Ovary (tissue), 9 donors: ENCODE data around the gene MZT1. TPM values are rescaled to one million over a fixed set of nuclear protein-coding genes. Genes with fewer than 3 reads are reported as not detected.

Experiments used
- DNase-seq, 5 donors: peaks; one replicate each; pipeline ENCODE4 v3.0.0-alpha.2; 2019 to 2020
- H3K27ac ChIP-seq, 2 donors: fragments of 200-600 bp; one replicate each; pipeline versions ENCODE4 v1.5.1 to v1.8.0; 2019 to 2022
- H3K27me3 ChIP-seq: fragments of 200-600 bp; one replicate; pipeline ENCODE4 v1.8.0; 2022
- H3K36me3 ChIP-seq: fragments of 200-600 bp; sonication (generic); one replicate; pipeline ENCODE4 v1.5.1; 2019
- H3K4me1 ChIP-seq: one replicate; pipeline ENCODE4 v1.8.1; 2013; ENCODE audit warnings: mild to moderate bottlenecking, moderate library complexity; ENCODE audit not compliant: insufficient read depth
- H3K4me3 ChIP-seq: fragments of 200-600 bp; sonication (generic); one replicate; pipeline ENCODE4 v1.5.1; 2017
- H3K9me3 ChIP-seq, 2 donors: fragments of 200-600 bp in 1 of 2; sonication (generic) in 1 of 2; one replicate each; pipeline versions ENCODE4 v1.5.1 to v1.8.1; 2013 to 2019; ENCODE audit warnings: mild to moderate bottlenecking in 1 of 2, moderate library complexity in 1 of 2
- CTCF ChIP-seq, 3 donors: fragments of 450-650 bp in 2 of 3; fragments of 200-600 bp in 1 of 3; IDR thresholded peaks; one replicate each; pipeline versions ENCODE4 v1.5.1 to v1.8.0; 2016 to 2022; ENCODE audit warnings: antibody characterized with exemption in 3 of 3, mild to moderate bottlenecking in 1 of 3
- EP300 ChIP-seq: sonication (generic); formaldehyde crosslinking; IDR thresholded peaks from one replicate; pipeline ENCODE4 v1.6.1; 2017; ENCODE audit warnings: antibody characterized with exemption
- POLR2A ChIP-seq: fragments of 450-650 bp; IDR thresholded peaks from one replicate; pipeline ENCODE4 v1.6.1; 2017; ENCODE audit warnings: antibody characterized with exemption, mild to moderate bottlenecking, moderate library complexity
- WGBS, 3 donors: extraction: QIAGEN DNeasy Blood & Tissue Kit in 1 of 3; methylation state at CpG; one replicate each; pipeline versions ENCODE4 v1.1.5 to v1.1.7; 2013 to 2017; 5-methylcytosine and 5-hydroxymethylcytosine counted together
- intact Hi-C, 4 donors: fragments of 100-400 bp; cut with DNase I; formaldehyde crosslinking; loops; one replicate each; pipeline versions ENCODE4 v1.11.0 to v1.15.1; 2022 to 2023
- polyA plus RNA-seq, 2 donors: library from polyadenylated mRNA; stranded (reverse); fragments of 200-250 nt in 1 of 2; fragments of 350-450 nt in 1 of 2; fragmentation: Illumina TruSeq in 1 of 2; extraction: RNeasy Lipid Tissue Mini Kit (QIAGEN cat#74804) in 1 of 2; gene quantifications; one replicate each; pipeline ENCODE4 v1.2.3, GENCODE V29; 2013 to 2014
- total RNA-seq, 7 donors: library from RNA; depleted of rRNA in 2 of 7; stranded (reverse); fragments of >200 nt in 2 of 7; fragmentation: NEBNext Ultra II Directional in 3 of 7; extraction: Animal tissue kit (Norgen Biotek cat#: 25700) in 3 of 7; gene quantifications; one replicate each; pipeline versions ENCODE4 v1.1.0 to v1.2.4, GENCODE V29; 2016 to 2023
- donor health status: DM: no; HTN: no; CAD: no; lungs with moderate emphysema.
- donor health status: DM: no; HTN: no; CAD: no.
- donor health status: Bipolar disorder and iron deficiency.
- donor health status: DM: yes; HTN: yes; CAD: no.
- donor health status: DM: no; HTN: no; CAD: no.
- donor health status: DM: yes; HTN: yes; CAD: no.

MZT1 gene
- total and polyA plus RNA-seq, 9 donors: 4.2 to 7.3 (median 6.2) TPM

- no peaks in the 10 kb centered on the region for H3K27me3 ChIP-seq
- intact Hi-C loops: no loop called here
- TF ChIP-seq POLR2A (no peak), EP300 (no peak), CTCF (IDR thresholded peaks at IDR 0.05) (no peak)
Measured at GRCh38 chr13:72686766-72687165, 40.7 kb downstream of the MZT1 start.

GRCh38 chr13:72680353-72680752 is 47.1 kb downstream of the MZT1 start:
- no peaks in the 10 kb centered on the region for H3K27me3 ChIP-seq
- no peak for DNase-seq
- WGBS, 3 donors: 92 to 100% (median 95%) methylated on average over 1 of the region's 1 CpG
- H3K4me1 ChIP-seq: no peaks in the 10 kb centered on the region
- H3K4me3 ChIP-seq: no peak overlapping the region
- H3K9me3 ChIP-seq: no peaks in the 10 kb centered on the region
- no peak for TF ChIP-seq CTCF (IDR thresholded peaks at IDR 0.05)
- TF ChIP-seq POLR2A: no peak
- no peak for TF ChIP-seq EP300
- H3K27ac ChIP-seq: no peak overlapping the region
- H3K36me3 ChIP-seq: no peaks in the 10 kb centered on the region
- intact Hi-C loops: no loop called here

More at GRCh38 chr13:72686766-72687165, 40.7 kb downstream of the MZT1 start:
- no peak overlapping the region for H3K27ac ChIP-seq
- no peak for DNase-seq
- no peaks in the 10 kb centered on the region for H3K36me3 ChIP-seq
- H3K4me3 ChIP-seq: no peak overlapping the region
- WGBS, 3 donors: 19 to 48% (median 22%) methylated on average over 3 of the region's 3 CpGs
- H3K4me1 ChIP-seq: no peaks in the 10 kb centered on the region
- no peaks in the 10 kb centered on the region for H3K9me3 ChIP-seq

- WGBS, 3 donors: 1 to 4% (median 3%) methylated on average over 1 of the region's 1 CpG
- intact Hi-C loops: no loop called here
Measured at GRCh38 chr13:72678312-72678711, 49.1 kb downstream of the MZT1 start.

GRCh38 chr13:72677431-72677830 is 50.0 kb downstream of the MZT1 start:
- no peaks in the 10 kb centered on the region for H3K36me3 ChIP-seq
- no peaks in the 10 kb centered on the region for H3K4me1 ChIP-seq
- no peak overlapping the region for H3K4me3 ChIP-seq
- TF ChIP-seq POLR2A (no peak), CTCF (IDR thresholded peaks at IDR 0.05) (no peak), EP300 (no peak)
- H3K27ac ChIP-seq: no peak overlapping the region
- DNase-seq: no peak
- H3K27me3 ChIP-seq: no peaks in the 10 kb centered on the region
- H3K9me3 ChIP-seq: no peaks in the 10 kb centered on the region
- intact Hi-C loops: no loop called here

More at GRCh38 chr13:72678312-72678711, 49.1 kb downstream of the MZT1 start:
- no peaks in the 10 kb centered on the region for H3K9me3 ChIP-seq
- no peaks in the 10 kb centered on the region for H3K36me3 ChIP-seq
- H3K27ac ChIP-seq: no peak overlapping the region
- no peak overlapping the region for H3K4me3 ChIP-seq
- DNase-seq: no peak
- TF ChIP-seq CTCF (IDR thresholded peaks at IDR 0.05): no peak
- no peak for TF ChIP-seq POLR2A
- no peak for TF ChIP-seq EP300
- H3K27me3 ChIP-seq: no peaks in the 10 kb centered on the region
- no peaks in the 10 kb centered on the region for H3K4me1 ChIP-seq
